ENCODE data around the gene INPP4B.

Gene INPP4B

GRCh38 chr4:142169216-142169615, 676.9 kb downstream of the INPP4B start:
- TF ChIP-seq CTCF (IDR thresholded peaks at IDR 0.05; ENCODE audit: extremely low read depth, missing control alignments), result no peak
- DNase-seq (ENCODE audit: low spot score), result no peak

- no peak for DNase-seq (ENCODE audit: low spot score)
- no peak for TF ChIP-seq CTCF (IDR thresholded peaks at IDR 0.05; ENCODE audit: extremely low read depth, missing control alignments)
Measured at GRCh38 chr4:142168181-142168580, 677.9 kb downstream of the INPP4B start.

- DNase-seq (ENCODE audit: low spot score), result no peak
- no peak for TF ChIP-seq CTCF (IDR thresholded peaks at IDR 0.05; ENCODE audit: extremely low read depth, missing control alignments)
Measured at GRCh38 chr4:142164767-142165500, 681.2 kb downstream of the INPP4B start.

GRCh38 chr4:142161086-142161485, 685.0 kb downstream of the INPP4B start:
- no peak for TF ChIP-seq CTCF (IDR thresholded peaks at IDR 0.05; ENCODE audit: extremely low read depth, missing control alignments)
- no peak for DNase-seq (ENCODE audit: low spot score)

- no peak for DNase-seq (ENCODE audit: low spot score)
- no peak for TF ChIP-seq CTCF (IDR thresholded peaks at IDR 0.05; ENCODE audit: extremely low read depth, missing control alignments)
Measured at GRCh38 chr4:142160509-142160908, 685.6 kb downstream of the INPP4B start.

- TF ChIP-seq CTCF (IDR thresholded peaks at IDR 0.05; ENCODE audit: extremely low read depth, missing control alignments), result no peak
- DNase-seq (ENCODE audit: low spot score), result no peak
Measured at GRCh38 chr4:142158980-142159379, 687.1 kb downstream of the INPP4B start.

- no peak for DNase-seq (ENCODE audit: low spot score)
- TF ChIP-seq CTCF (IDR thresholded peaks at IDR 0.05; ENCODE audit: extremely low read depth, missing control alignments), result no peak
Measured at GRCh38 chr4:142156256-142156655, 689.8 kb downstream of the INPP4B start.

Data from GM20000 (cell line).